K562 (cell line): ENCODE results near the gene LYSMD4.

Experiments used
- GABPA ChIP-seq: fragments of 200-800 bp; sonication (Bioruptor generic); conservative IDR thresholded peaks from 2 replicates; pipeline ENCODE4 v1.6.1; 2016; ENCODE audit warnings: low read depth, missing genetic modification characterization, missing compliant biosample characterization
- TAF15 ChIP-seq: fragments of 200-400 bp; formaldehyde crosslinking; IDR thresholded peaks from 2 replicates; pipeline ENCODE4 v1.6.1; 2017; ENCODE audit warnings: mild to moderate bottlenecking, low read depth, low read length, moderate library complexity
- TF ChIP-seq, protein P1 (sequence below), 3 experiments: IDR thresholded peaks in 2 of 3; conservative IDR thresholded peaks in 1 of 3; 2 replicates each; pipeline ENCODE4 v1.5.1; 2011 to 2012; ENCODE audit warnings: low read length in 3 of 3, mild to moderate bottlenecking in 3 of 3, control low read depth in 2 of 3, improper control_type of control experiment in 1 of 3, inconsistent platforms in 1 of 3, low read depth in 1 of 3, mixed read lengths in 1 of 3, moderate library complexity in 1 of 3; ENCODE audit not compliant: insufficient read depth in 2 of 3

DNA sequence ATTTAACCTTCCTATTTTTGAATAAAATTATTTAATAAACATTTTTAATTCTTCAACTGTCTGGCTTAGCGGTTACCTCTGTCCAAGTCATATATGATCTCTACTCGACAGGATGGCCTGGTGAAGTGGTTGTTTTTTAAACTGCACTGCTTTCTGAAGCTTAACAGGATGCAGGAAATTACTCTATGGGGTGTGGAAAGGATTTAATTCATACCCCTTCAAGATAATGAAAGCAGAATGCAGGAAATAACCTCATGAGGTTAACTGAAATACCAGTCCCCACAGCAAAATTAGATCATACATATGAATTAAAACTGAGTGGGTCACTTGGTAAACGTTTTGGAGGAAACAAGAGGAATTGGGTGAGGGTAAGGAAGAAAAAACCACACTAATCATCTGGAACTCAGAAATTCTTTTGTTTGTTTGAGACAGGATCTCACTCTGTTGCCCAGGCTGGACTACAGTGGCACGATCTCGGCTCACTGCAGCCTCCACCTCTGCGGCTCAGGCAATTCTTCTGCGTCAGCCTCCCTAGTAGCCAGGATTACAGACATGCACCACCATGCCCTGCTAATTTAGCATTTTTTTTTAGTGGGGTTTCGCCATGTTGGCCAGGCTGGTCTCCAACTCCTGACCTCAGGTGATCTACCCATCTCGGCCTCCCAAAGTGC is 50.1 kb downstream of the LYSMD4 start:
- TF ChIP-seq TAF15 (no peak), GABPA (tag) (no peak)
- TF ChIP-seq, protein P1, sequence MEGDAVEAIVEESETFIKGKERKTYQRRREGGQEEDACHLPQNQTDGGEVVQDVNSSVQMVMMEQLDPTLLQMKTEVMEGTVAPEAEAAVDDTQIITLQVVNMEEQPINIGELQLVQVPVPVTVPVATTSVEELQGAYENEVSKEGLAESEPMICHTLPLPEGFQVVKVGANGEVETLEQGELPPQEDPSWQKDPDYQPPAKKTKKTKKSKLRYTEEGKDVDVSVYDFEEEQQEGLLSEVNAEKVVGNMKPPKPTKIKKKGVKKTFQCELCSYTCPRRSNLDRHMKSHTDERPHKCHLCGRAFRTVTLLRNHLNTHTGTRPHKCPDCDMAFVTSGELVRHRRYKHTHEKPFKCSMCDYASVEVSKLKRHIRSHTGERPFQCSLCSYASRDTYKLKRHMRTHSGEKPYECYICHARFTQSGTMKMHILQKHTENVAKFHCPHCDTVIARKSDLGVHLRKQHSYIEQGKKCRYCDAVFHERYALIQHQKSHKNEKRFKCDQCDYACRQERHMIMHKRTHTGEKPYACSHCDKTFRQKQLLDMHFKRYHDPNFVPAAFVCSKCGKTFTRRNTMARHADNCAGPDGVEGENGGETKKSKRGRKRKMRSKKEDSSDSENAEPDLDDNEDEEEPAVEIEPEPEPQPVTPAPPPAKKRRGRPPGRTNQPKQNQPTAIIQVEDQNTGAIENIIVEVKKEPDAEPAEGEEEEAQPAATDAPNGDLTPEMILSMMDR (IDR thresholded peaks at IDR 0.05 in 2 of 3, conservative IDR thresholded peaks at IDR 0.05 in 1 of 3; ENCODE audit: insufficient read depth in 2 of 3, low read depth in 1 of 3, low read length in 3 of 3) = no peak
